SIG-M5 (cell line): ENCODE results near the gene PBRM1.
"Not testable (repeated sequence)": the region's sequence is repeated elsewhere in the genome, so short reads cannot be mapped to it uniquely, and the experiment has no call there.

Source experiments
- DNase-seq: peaks from one replicate; lab custom pipeline; 2025; lab: John Stamatoyannopoulos, UW

PBRM1 gene

GRCh38 chr3:52685709-52686691 is at the start of gene PBRM1, which contains the start of gene GNL3:
Gene PBRM1 (minus strand): TSS chr3:52685913.
Gene GNL3 (plus strand): TSS chr3:52686032. CDS start chr3:52686093, 61 bp downstream.
- DNase-seq, result peak; percentile 76

DNA sequence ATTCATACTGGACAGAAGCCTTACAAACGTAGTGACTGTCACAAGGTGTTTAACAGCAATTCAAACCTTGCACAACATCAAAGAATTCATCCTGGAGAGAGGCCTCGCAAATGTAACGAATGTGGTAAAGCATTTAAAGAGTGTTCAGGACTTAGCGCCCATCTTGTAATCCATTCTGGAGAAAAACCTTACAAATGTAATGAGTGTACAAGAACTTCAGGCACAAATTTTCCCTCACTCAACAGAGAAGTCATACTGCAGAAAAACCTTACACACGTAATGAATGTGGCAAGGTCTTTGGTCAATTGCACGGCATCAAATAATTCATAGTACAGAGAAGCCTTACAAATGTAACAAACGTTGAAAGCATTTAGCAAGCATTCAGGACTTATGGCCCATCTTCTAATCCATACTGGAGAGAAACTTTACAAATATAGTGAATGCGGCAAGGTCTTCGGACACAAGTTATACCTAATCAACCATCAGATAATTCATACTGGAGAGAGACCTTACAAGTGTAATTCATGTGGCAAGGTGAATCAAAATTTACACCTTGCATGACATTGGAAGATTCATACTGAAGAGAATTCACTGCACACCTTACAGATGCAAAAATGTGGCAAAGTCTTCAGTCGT is 47.7 kb upstream of the PBRM1 start:
- no peak for DNase-seq

- DNase-seq, result no peak
These were observed 45.9 kb upstream of the PBRM1 start for GRCh38 chr3:52731590-52731989.

DNA sequence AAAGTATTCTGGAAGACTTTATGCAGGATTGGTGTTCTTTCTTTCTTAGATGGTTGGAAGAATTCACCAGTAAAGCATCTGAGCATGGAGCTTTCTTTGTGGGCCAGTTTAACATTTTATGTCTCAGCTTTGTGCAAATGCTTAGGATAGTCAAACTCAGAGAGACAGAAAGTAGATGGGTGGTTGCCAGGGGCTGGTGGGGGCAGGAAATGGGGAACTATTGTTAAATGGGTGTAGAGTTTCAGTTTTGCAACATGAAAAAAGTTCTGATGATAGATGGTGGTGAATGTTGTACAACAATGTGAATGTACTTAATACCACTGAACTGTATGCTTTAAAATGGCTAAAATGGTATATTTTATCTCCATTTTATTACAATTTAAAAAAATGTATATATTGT is 45.0 kb upstream of the PBRM1 start:
- DNase-seq, result no peak

DNA sequence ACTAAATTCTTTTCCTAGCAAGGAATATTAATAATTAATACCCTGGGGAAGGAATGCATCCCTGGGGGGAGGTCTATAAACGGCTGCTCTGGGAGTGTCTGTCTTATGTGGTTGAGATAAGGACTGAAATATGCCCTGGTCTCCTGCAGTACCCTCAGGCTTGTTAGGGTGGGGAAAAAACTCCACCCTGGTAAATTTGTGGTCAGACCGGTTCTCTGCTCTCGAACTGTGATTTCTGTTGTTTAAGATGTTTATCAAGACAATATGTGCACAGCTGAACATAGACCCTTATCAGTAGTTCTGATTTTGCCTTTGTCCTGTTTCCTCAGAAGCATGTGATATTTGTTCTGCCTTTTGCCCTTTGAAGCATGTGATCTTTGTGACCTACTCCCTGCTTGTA is 43.0 kb upstream of the PBRM1 start:
- DNase-seq, result not testable (repeated sequence)

DNA sequence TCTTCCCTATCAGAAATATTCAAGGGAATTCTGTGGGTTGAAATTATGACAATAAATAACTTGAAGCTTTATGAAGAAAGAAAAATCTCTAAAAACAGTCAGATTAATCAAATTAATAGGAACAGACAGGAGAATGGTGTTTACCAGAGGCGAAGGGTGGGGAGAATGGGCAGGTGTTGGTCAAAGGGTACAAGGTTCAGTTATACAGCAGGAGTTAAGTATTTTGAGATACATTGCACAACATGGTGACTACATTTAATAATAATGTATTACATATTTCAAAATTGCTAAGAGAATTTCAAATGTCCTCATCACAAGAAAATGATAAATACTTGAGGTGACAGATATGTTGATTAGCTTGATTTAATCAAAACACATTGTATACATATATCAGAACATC is 38.8 kb upstream of the PBRM1 start:
- no peak for DNase-seq

- DNase-seq, result no peak
These were observed 38.2 kb upstream of the PBRM1 start for GRCh38 chr3:52723935-52724334.

- DNase-seq, result no peak
These were observed 36.8 kb upstream of the PBRM1 start for GRCh38 chr3:52722491-52722890.

DNA sequence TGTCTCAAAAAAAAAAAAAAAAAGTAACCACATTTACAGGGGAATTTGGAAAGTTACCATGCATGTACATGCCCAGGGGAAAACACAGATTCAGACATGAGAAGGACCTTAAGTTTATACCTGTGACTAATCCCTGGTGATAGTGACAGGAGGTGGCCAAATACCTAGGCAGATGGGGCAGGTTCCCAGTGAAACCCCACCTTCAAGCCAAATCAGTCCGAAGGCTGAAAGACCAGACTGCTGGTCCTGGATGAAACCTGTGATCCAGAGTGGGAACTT is 36.0 kb upstream of the PBRM1 start:
- DNase-seq, result no peak

DNA sequence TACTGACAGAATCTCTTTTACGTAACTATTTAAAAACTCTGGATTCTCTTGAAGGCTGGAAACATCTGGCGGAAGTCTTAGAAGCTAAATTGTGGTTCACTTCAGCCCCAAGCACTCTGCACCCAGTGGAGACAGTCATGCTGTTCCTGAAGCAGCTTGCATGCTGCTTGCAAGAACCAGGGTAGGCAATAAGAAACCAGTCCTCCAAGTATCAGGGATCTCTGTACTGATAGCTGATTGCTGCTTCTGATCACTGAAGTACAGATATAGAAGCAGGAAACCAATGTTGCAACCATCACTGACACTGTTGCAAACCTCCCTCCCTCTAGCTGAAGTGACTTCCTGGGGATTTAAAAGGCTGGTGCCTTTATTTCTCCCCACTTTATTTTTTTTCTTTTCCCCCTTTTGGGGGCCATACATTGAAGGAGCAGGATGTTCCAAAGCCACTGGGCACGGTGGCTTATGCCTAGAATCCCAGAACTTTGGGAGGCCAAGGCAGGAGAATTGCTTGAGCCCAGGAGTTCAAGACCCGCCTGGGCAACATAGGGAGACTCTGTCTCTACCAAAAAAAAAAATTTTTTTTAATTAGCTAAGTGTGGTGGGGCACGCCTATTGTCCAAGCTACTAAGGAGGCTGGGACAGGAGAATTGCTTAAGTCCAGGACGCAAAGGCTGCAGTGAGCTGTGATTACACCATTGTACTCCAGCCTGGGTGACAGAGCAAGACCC is 35.5 kb upstream of the PBRM1 start:
- peak; percentile 97 for DNase-seq

GRCh38 chr3:52719618-52720017 is 33.9 kb upstream of the PBRM1 start:
- DNase-seq, result no peak

DNA sequence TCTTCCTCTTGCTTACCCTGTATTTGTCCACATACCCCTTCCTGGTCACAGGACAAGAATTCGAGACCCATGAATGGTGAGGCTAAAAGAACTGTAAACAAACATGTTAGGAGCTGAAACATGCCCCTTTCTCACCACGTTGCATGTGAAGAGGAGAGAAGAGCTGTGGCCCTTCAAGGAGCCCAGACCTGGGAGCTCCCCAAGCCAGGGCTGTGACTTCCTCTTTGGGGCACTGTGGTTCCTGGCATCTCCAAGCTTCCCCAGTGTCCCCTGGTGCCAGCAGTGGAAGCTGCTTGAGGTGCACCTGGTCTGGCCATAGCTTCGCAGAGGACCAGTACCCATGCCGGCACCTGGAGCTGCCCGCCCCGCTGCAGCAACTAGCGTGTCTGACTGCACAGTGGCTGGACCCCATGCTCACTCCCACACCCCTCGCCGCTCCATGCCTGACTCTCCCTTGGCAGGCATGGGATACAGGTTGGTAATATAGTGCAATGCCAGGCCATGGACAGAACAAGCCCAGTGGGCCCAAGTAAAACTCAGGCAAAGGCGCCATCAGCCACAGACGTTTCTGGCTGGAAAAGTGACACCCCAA is 30.1 kb upstream of the PBRM1 start:
- no peak for DNase-seq

DNA sequence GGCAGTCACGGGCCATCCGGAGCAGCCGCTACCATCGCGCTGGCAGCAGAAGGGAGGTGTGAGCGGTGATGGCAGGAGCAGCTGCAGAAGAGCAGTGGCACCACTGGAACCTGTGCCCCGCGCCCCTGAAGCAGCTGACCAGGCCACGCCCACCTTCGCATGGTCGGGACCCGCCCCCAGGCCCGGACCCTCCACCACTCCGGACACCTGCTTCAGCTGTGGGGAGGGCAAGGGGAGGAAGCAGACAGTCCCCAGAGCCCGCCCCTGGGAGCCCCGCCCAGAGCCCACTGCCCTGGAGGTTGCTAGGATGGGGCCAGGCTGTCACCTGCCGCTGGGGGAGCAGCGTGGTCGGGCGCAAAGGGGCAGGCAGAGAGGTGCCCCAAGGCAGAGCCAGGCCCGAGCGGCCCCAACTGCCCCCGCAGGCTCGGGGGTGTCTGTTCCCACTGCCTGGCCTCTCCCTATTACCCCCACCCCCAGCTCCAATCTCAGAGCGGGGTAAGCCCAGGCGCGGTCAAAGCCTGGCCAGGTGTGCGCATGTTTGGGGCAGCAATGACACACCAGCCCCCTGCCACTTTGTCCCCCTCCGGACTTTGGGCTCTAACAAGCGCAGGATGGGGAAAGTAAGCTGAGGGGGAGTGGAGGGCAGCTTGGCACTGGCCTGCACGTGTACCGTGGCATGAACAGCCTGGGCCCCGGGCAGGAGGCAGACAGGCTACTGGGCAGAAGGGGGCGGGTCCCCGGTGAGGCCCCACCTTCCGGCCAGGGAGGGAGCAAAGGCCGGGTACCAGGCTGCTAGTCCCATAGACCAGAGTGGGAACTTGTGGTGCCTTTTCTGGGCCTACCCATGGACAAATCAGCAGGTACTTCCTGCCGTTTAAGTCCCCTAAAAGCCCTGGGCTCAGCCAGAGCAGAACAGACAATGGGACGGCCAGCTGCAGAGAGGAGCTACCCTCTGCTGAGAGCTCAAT is 28.9 kb upstream of the PBRM1 start:
- DNase-seq, result no peak

DNA sequence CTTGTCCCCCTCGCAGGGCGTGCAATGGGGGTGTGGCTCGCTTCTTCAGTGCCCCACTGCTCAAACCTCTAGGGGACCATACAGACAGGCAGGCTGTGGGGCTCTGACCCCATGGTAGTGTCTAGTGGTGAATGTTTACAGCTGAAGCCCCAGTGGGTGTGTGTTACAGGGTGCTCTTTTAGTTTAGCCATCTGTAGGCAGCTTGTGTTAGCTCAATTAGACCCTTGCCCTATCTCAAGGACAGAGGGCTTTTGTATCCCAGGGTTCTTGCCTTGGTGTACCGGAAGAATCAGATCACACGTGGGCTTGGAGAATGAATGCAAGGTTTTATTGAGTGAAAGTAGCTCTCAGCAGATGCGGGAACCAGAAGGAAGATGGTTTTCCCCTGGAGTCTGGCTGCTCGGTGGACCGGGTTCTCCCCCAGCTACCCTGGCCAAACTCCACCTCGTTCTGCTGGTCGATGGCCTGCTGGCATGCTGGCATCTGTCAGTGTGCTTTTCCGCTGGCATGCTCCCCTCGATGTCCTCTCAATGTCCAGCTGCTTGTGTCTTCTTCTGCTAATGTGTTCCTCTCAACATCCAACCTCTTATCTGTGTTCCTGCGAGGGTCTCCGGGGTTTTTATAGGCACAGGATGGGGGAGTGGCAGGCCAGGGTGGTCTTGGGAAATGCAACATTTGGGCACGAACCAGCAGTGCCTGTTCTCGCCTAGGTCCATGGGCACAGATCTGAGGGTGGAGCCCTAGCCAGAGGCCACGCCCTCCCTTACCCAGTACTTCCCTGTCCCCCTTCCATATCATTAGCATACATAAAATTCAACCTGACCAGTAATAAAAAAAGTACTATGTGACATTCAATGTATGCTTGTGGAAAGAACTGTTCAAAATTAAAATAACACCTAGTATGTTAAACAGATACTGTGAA is 26.8 kb upstream of the PBRM1 start:
- DNase-seq, result no peak

DNA sequence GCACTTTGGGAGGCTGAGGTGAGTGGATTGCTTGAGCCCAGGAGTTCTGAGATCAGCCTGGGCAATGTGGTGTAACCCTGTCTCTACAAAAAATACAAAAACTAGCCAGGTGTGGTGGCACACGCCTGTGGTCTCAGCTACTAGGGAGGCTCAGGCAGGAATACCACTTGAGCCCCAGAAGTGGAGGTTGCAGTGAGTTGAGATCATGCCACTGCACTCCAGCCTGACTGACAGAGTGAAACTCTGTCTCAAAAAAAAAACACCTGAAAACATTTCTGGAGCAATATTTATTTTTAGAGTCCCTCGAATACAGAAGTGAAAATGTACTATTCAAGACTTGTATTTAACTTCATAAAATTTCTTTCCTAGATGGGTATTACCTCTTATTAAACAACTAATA is 24.8 kb upstream of the PBRM1 start:
- no peak for DNase-seq

GRCh38 chr3:52707585-52707984 is 21.9 kb upstream of the PBRM1 start:
- DNase-seq, result no peak

- DNase-seq, result no peak
These were observed 20.3 kb upstream of the PBRM1 start, which contains the start of the genes GLT8D1 and SPCS1 for GRCh38 chr3:52705688-52706686. Gene GLT8D1 (minus strand): TSS chr3:52705791. CDS start chr3:52700460, 5,331 bp downstream. Gene SPCS1 (plus strand): TSS chr3:52706106. CDS start chr3:52706247, 141 bp downstream.

GRCh38 chr3:52705438-52705687 is 19.6 kb upstream of the PBRM1 start:
- no peak for DNase-seq
